Activated T-helper 1 cell treated with anti-CD3 and anti-CD28 coated beads, Interleukin-2, amount 50 U/mL, for 16 hours (primary cell): ENCODE data around the gene PDE11A.

Experiments used
- DNase-seq, 2 donors: peaks; one replicate each; pipeline ENCODE4 v3.0.0-alpha.2; 2020; ENCODE audit warnings: low read depth in 1 of 2, low spot score in 1 of 2

PDE11A gene

DNA sequence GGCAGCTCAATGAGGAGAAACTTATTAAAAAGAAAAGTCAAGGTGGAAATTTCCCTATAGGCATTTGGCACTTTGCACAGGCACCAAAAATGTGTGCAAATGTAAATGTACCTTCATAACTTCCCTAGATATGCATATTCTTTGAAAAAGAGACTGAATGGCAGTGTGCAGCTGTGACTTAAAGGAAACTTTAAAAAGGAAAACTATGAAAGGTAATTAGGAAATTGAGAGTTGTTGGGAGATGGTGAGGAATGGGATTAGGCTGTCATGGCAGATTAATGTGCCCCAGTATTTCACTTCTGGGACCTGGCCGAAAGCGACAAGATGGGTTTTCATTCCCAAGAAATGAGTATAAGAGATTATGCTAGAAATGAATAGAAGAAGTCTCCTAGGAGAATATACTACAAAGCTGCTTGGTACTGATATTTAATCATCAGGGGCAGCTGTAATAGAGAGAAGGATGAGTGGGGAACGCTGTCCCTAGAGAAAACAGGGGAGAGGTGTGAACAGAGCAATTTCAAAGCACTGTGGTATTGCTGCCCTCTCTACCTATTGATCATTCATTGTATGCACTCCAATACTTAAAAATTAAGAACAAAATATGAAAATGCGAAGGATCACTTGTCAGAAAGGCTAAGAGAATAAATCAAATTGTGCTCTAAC lies 366.9 kb downstream of the PDE11A start:
- no peak for DNase-seq

DNA sequence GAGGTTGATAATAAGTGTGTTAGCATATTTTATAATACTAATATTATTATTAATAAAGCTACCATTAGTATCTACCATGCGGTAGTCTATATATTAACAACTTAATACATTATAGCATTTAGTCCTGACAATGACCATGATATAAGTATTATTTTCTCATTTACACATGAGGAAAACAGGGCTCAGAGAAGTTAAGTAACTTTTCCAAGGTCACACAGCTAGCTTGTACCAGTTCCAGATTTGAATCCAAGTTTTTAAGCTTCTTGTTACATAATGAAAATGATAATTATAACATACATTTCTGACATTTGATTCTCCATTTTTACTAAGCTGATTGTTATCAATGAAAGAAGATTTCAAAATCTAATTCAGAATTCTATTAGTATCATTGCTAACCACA lies 369.4 kb downstream of the PDE11A start:
- no peak for DNase-seq

DNA sequence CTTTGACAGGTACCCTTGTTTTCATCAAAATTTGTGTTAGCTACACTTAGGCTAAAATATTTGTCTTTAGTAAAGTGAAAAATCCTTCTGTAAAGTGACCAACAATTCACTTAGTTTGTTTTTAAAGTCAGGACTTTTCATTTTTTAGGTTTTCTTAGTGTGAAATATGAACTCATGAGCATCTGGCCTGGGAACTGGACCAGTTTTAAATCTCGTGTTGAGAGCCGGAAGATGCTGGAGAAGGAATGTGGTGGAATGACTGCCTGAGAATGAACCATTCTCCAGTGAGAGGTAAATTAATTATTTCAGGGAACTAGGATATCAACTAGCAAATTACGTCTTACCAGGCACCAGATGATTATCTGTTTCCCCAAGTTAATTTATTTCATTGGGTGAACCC lies 374.3 kb downstream of the PDE11A start:
- no peak for DNase-seq

DNA sequence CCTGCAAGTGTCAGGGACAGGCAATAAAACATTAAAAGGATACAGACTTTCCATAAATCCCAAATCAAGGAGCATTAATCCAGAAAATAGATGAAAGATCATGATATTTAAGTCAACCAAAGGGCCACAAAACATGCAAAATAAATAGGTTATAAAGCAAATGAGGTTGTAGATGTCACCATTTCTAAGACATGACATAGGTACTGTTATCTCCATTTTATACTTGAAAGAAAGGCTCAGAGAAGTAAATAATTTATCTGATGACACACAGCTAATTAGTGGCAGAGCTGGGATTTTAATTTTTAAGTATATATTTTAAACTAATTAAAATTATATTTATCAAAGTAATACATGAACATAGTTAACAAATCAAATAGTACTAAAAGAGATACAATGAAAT lies 378.2 kb downstream of the PDE11A start:
- DNase-seq: no peak

- DNase-seq: no peak
These were observed 378.8 kb downstream of the PDE11A start for GRCh38 chr2:177693658-177694339.

DNA sequence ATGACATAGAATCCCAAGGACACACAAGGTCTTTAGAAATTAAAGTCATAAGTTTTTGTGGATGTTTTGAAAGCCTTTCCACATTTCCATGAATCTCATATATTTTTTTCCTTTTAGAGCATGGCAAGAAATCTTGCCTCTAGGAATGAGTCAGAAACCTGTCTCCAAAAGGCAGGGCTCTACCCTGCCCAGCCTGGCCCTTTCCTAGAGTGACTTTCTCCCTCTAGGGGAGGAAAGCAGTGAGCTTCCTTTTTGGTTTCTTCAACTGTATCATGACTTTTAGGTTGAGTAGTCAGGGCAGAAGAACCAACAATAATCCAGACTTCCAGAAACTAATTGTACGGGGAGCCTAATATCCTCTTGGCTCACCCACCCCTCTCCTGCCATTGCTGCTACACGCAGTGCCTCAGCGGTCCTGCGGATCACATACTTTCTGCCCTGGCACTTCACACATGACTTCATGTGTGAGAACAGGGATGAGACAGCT lies 379.8 kb downstream of the PDE11A start:
- no peak for DNase-seq

DNA sequence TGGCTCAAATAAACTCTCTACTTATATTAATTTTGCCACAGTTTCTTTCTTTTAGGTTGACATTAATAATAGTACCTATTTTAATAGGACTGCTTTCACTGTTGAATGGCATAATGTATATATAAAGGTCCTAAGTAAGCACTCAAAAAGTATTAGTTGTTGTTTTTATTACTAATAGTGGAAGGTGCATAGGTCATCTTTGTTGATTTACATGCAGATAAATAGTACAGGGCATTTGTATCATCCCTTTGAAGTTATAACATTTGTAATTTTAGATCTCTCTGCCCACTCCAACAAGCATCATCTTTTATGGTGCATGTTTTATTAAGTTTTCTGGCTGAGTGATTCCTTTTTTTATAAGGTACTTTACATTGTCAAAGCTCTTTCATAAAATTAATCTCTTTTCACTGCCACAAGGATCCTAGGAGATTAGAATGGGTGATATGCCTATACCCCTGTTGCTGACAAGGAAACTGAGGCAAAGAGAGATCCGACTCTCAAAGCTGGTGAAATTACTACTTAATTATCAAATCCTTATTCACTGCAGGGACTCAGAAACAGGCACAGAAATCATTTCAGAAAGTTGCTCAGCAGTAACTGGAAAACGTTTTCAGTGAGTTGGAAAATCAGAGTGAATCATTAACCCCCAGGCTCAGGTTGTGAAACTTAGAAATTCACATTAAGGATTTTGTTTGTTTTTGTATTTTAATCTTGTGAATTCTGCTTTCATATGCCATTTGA lies 380.4 kb downstream of the PDE11A start:
- no peak for DNase-seq

DNA sequence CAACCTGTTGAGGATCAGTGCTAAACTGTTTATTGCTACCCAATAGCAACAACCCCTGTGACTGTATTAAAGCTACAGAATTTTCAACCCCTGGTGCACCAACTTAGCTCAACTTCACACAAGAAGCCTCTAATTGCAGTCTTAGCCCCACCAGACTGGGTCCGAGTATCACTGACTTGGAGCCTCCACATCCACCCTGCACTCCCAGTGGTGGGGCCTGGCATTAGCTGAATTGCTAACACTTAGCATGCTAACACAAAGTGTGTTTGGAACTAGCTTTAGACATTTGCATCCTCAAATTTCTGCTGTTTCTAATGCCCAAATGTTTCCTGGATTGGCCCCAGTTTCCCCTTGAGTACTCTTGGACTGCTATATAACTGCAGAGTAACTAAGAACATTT lies 381.4 kb downstream of the PDE11A start:
- no peak for DNase-seq

- no peak for DNase-seq
These were observed 383.0 kb downstream of the PDE11A start for GRCh38 chr2:177689623-177690022.

DNA sequence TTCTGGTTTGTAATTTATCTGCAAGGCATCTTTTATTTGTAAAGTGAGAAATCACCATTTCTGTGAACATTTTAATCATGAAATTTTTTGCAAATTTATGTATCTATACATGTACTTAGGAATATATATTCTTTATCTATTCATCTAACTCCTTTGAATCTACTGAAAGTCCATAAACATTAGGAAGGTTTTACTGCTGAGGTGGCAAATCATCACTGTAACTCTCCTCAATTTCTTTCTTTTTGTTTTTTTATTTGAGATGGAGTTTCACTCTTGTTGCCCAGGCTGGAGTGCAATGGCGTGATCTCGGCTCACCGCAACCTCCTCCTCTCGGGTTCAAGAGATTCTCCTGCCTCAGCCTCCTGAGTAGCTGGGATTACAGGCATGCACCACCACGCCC lies 383.7 kb downstream of the PDE11A start:
- no peak for DNase-seq

GRCh38 chr2:177683661-177684069 lies 388.9 kb downstream of the PDE11A start:
- no peak for DNase-seq

- no peak for DNase-seq
These were observed 389.5 kb downstream of the PDE11A start for GRCh38 chr2:177682836-177683660.

DNA sequence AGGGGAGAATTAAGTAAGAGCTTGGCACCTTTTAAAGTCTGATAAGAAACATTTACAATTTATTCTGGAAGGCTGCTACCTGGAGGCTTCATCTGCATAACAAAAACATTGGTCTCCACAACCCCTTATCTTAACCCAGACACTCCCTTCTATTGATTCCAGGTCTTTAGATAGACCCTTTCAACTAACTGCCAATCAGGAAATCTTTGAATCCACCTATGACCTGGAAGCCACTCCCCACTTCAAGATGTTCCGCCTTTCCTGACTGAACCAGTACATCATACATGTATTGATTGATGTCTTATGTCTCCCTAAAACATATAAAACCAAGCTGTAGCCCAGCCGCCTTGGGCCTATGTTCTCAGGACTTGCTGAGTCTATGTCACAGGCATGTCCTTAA lies 390.6 kb downstream of the PDE11A start:
- DNase-seq: no peak

DNA sequence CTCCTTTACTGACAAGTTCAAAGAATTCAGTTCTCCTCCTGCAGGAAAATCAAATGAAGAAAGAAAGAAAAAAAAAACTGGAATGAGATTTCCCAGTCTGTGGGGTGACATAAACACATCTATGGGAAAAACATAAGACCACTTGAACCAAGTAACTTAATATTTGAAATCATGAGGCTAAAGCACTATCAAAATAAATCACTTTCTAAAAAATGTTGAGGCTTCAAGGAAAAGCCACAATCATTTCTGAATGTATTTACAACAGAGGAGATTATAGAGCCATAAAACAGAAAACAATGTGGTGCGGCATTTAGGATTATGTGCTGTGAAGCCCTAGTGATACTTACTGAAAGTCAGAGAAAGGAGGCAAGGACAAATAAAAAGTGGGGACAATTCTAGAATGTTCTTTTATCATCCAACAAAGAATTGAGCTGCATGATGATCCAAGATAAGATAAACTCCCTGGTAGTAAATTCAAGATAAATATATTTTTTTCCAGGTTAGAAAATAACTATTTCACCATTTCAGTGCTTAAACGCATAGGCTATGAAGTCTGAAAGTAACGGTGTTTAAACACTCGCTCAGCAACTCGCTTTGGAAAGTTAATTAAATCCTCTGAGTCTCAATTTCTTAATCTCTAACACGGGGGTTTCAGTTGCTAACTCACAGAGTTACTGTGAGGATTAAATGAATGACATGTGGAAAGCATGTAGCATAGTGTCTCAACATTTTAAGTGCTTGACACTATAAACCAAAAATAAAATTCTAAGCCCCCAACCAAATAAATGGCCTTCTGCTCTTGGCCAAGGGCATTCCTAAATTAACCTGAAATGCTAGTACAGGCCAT lies 391.5 kb downstream of the PDE11A start:
- no peak for DNase-seq

- no peak for DNase-seq
These were observed 392.7 kb downstream of the PDE11A start for GRCh38 chr2:177679611-177680605.

DNA sequence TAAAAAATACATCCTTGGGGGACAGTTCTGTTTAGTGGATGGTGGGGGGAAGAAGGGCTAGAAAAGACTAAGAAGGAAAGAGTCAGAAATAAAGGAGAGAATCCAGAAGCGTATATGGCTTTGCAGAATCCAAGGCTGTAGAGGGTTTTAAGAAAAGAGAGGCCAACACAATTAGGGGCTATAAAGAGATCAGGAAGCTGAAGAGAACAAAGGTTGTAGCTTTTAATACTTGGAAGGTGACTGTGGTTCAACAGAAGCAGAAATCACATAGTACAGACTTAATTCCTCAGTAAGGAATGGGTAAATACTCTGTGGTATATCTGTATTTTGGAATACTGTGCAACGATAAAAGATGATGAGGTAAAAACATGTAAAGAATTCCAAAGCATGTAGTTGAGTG lies 393.6 kb downstream of the PDE11A start:
- no peak for DNase-seq

DNA sequence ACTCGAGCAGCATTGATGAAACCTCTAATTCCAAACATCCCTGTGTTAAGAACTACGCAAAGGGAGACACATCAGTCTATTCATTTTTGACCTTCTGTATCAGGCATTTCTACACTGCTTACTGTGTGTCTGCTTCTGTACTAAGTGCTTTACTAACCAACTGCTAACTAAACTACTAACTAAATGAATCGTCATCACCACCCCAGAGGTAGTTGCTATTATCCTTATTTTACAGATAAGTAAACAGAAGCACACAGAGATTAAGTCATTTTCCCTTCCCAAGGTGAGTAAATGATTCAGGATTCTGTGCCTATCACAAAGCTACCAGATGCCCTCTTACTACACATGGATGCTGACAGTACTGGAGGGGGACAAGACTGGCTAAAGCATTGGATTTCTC lies 395.9 kb downstream of the PDE11A start:
- no peak for DNase-seq

DNA sequence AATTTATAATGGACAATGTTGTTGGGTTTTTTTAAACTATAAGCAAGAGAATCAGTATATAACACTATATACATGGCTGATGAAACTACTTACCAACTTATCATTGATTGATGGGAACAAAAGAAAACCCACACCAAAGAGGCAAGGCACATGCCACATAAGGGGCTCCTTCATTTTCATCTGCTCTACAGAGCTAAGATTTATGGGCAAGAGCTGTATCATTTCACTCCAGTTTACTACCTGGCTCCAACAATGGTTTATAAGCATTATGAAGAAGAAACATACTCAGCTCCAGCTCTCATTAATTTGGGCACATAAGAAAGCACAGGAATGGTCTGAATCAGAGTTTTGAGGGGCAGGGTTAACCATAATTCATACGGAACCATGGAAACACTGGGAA lies 396.8 kb downstream of the PDE11A start:
- no peak for DNase-seq

GRCh38 chr2:177675350-177675821 lies 397.2 kb downstream of the PDE11A start:
- DNase-seq: no peak
